NCI-H1048 (cell line): ENCODE measurements around the gene PAPPA.
A peak's percentile ranks its signal among the peaks of the same experiment; 100 is the strongest.

Experiments used
- DNase-seq: peaks from one replicate; lab custom pipeline; 2025; lab: John Stamatoyannopoulos, UW

PAPPA gene

DNA sequence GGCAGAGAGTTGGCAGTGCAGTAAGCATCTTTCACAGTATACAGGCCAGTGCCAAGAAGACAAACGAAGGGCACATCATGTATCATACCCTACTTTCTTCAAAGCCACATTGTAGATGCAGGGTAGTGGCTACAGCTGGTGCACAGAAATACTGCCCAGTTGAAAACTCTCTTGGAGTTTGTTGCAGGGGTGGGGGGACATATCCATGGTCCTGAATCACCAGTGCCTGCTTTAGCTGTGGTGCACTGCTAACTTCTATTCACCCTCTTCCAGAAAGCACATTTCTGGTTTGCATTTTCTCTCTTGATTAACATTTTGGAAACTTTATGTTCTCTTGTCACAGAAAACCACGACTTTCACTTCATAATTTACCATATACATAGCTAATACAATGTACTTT, 196.6 kb downstream of the PAPPA start:
- DNase-seq = no peak

DNA sequence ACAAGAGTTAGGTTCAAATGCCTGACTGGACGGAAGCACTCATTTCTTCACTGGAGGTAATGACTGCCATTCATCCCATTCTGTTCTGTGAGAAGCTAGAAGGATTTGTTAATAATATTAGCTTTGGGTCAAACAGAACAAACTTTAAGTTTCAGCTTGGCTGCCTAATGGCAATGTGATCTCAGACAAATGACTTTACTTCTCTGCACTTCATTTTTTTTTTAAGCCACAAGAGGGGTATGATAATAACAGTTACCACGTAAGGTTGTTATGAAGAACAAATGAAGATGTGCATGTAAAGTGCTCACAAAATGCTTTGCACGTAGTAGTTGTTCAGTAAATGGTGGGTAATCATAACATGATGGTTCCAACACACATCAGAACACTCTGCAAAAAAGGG, 199.4 kb downstream of the PAPPA start:
- no peak for DNase-seq

DNA sequence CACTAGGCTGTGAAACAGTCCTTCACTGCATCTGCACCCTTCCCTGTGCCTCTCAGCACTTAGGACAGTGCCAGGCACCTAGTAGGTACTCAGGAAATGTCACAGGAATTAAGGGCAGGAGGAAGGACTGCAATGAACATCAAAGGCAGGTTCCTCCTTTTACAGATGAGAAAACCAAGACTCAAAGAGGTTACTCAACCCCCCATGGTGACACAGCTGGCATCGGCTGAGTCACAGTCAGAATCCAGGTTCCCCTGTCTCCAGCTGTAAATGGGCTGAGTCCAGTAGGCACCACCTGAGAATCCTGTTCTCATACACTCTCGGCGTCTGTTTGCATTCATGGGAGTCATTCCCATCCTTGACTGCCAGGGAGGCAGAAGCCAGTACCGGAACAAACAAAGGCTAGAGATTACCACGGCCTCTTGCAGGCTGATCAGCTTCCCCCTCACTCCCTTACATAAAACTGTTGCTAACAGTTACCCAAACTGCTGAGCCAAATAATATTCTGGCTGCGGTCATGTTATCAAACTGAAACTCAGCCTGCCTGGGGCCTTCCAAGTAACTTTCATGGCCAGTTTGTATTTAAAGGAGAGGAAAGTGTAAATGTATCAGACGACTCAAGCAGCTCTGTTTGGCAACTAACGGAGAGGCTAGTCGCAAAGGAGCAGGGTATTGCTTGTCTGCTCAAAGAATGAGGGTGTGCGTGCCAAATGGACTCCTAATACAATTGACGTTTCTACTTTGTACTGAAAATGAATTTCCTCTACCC, 201.7 kb downstream of the PAPPA start:
- no peak for DNase-seq

DNA sequence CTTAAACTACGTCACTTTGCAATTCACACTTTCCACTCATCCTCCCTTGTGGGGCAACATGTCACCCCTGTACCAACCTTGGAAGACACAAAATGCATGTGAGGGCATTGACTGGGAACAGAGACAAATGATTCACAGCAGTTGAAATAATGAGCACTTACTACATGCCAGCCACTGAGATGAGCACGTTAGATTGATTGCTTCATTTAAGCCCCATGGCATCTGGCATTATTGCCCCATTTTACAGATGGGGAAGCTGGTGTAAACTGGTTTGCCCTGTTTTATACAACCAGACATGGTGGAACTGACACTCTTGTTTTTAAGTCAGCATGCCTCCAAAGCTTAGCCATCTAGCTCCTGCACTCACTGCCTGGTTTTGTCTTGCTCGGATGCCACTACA, 204.7 kb downstream of the PAPPA start:
- no peak for DNase-seq

DNA sequence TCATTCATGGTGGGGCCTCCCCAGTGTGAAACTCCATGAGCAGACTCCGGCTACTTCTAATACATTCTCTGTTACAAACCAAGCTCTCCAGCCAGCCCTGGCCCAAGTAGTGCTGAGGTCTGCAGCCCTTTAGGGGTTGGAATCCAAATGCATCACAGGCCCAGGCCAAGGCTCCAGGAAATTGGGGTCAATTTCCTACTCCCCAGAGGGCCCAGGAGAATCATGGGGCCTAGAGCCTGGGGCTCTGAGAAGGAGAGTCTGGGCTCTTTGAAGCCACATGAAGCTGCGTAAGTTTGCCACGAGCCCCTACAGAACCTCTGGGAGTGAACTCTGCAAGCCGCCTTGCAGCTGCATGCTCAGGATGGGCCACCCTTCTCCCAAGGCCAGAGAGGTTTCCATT, 206.4 kb downstream of the PAPPA start:
- DNase-seq = no peak

DNA sequence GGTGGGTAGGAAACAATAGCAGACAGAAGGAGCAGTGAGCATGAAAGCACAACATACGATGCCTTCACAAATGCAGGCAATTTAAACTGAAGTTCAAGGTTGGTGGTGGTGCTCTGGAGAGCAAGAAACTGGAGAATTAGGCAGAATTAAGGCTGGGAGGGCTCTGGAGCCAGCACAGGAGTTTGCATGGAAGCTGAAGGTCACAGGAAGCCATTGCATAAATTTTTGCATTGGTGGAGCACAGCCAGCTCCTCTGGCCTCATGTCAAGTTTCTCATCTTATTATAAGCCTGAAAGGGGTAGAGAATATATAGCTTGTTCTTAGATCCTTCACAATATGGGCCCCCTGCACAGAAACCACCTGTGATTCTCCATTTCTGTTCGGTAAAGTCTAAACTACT, 207.4 kb downstream of the PAPPA start:
- no peak for DNase-seq

DNA sequence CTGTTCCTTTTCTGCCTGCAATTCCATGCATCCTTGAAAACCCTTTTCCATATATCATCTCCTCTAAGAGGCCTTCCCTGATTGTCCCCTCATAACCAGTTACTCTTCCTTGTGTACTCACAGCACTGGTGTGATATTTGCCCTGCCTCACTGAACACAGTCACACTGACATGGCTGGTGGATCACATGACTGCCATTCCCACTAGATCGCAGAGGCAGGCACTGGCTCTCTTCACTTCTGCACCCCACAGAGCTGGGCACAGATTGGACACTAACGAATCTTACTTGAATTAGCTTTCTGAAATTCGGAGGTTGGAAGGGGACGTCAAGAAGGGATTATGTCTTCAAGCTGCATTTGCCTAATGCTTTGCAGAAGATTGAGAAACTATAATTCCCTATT, 208.0 kb downstream of the PAPPA start:
- no peak for DNase-seq

DNA sequence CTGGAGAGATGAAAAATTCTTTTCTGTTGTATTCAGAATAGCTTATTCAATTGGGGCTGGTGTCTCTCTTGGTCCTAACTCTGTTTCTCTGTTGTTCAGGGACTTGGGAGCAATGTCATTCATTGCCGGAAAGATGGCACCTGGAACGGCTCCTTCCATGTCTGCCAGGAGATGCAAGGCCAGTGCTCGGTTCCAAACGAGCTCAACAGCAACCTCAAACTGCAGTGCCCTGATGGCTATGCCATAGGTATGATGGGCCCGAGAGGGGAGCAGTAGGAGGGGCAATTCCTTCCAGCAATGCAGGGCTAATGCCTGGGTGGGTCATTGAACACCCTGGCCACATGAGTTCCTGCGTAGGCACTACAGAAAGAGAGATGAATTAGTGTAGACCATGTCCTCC, 208.9 kb downstream of the PAPPA start:
- DNase-seq = no peak

DNA sequence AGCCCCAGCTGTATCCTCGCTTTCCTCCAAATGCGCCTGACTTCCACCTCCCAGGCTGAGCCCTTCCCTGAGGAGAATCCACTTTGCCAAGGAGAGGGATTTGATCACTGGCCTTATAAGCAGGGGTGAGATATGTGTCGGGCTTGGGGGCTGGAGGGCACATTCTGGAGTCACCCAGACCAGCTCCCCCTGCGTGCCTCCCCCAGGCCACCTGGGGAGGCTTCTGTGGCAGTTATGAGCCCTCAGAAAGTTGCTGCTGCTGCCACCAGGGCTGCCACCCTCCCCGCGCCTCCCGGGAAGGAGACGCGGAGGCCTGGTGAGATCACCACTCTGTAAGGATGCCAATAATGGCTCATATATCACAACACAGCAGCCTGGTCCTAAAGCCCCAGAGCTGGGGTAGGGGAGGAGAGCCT, 211.5 kb downstream of the PAPPA start:
- DNase-seq = no peak

DNA sequence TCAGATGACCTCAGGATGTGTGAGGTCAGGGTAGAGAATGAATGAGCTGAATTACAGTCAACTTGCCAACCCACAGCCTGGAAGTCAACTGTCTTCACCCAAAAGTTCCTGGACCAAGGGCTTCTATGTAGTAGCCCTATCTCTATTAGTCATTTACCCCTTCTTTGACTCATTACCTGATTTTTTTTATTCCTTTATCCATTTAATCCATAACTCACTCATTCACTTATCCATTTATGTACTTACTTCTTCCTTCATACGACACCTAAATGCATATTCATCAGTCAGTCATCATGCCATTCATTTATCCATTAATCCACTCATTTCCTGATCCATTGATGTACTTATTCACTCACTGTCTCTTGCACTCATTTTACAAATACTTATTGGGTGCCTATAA, 212.7 kb downstream of the PAPPA start:
- DNase-seq = no peak

DNA sequence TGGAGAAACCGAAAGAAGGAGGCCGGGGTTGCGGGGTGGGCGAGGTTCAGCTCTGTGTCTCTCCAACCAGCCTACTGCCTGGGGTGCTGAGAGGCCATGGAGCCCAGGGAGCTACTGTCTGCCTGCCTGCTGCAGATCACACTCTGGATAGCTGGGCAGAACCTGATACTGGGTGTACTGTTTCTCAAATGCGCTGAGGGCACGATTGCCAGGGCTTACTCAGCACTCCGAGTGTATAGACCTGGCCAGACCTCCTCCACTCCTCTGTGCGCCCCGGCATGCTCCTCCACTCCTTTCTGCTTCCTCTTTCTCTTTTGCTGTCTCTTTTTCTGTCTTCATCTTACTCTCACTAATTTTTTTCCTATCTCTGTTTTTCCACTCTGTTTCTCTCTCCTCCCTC, 215.1 kb downstream of the PAPPA start:
- no peak for DNase-seq

DNA sequence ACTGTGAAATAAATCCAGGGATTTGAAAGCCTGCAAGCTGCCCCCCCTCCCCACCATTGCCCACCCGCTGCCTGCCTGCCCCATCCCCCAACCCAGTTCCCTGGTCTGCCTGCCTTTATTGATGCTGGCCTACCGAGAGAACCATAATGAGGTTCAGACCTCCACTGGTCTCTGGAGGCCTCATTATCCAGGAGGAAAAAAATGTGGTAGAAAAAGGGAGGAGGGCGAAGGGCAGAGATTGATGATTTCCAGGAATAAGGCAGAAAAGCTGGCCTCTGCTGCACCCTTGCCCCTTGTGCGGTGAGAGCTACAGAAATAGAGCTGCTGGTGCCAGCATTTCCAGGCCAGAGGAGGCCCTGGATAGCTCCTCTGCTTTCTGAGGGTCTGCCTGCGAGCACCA, 216.1 kb downstream of the PAPPA start:
- no peak for DNase-seq

DNA sequence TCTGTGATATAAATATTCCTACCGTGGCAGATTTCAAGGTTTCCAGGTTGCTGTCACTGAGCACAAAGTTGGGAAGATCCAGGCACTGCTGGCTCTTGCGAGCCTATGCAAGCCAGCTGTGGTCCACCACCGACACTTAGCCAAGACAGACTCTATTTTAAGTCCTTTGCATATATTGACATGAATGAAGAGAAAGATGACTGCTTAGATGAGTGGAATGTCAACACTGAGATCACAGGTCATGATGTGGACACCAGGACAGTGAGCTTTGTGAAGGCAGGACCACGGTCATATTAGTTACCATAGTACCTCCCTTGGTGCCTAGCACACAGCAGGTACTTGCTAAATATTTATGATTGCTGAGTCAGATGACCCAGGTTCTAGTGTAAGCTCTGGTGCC, 217.0 kb downstream of the PAPPA start:
- no peak for DNase-seq

DNA sequence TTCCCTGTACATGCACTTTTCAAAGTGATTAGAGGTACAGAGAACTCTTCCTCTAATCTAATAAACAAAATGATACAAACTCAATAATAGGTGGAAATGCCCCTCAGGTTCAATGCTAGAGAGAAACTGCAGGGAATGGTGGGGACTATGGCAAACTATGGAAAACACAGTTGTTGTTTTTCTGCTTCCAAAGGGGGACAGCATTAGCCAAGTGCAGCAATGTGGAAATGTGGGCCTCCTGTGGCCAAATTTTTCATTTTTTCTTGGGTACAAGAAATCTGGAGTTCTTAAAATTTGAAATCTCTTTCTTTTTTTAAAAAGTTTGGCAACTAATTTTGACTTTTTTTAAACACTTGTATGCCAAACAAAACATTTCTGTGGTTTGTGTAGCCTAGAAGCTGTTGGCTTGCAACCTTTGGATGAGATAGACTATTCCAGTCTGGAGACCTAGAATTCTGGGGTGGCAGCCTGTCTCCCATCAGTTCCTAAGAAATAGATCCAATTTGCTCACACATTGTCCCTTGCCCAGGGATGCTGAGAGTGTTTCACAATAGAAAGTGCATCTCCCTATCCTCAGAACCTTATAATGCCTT, 218.6 kb downstream of the PAPPA start:
- no peak for DNase-seq

DNA sequence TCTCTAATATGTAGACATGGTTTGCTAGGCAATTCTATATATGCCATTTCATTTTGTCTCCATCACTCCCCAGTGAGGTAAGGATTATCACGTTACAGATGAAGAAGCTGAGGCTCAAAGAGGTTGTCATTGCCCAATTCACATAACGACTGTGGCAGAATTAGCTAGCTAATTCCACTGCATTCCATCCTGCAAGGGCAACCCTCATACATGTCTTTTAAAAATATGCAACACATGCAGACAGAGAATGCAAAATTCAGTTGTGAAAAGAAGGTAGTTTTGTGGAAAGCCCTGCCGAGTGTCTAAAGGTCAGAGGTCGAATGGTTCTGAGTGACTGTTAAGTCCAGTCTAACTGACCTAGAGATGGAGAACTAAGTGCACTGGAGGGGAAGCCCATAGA, 219.2 kb downstream of the PAPPA start:
- DNase-seq = no peak

DNA sequence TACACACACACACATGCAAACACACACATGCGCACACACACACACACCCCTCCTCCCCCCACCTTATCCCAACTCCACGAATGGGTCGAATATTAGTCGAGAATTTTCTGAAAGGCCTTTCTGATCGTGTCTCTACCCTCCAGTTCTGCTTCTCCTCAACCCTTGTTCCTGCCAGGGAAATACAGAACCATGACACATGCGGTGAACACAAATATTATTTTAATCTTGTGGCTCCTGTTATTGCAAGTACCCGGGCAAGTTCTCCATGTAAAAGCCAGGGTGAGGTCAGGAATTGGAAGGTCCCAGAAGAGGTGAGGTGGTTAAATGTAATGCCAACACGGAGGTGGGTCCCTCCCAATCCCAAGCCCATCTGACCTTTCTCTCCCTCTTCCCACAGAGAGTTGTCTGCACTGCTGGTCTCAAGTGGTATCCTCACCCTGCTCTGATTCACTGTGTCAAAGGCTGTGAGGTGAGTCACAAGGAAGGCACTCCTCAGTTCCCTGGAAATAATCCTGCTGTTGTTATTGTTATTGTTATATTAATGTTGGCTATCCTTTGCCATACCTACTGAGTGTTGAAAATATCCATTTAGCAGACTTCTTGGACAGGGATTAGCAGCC, 223.7 kb downstream of the PAPPA start:
- no peak for DNase-seq

DNA sequence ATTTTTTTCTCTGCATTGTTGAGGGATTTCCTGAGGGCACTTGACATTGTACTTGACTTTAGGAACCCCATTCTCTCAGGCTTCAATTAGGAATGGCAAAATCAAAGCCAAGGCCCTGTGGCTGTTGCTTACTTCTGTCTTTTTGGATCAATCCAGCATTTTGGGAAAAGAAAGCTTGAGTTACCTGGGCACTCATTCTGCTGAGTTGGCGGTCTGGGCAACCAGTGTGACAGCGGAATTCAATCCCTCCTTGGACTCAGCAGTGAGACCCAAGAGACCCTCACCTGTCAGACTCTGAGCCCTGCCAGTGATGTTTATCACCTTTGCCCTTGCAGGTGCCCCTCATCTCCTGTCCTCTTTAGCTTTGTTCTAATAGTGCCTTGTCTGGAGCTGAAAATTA, 225.3 kb downstream of the PAPPA start:
- no peak for DNase-seq

DNA sequence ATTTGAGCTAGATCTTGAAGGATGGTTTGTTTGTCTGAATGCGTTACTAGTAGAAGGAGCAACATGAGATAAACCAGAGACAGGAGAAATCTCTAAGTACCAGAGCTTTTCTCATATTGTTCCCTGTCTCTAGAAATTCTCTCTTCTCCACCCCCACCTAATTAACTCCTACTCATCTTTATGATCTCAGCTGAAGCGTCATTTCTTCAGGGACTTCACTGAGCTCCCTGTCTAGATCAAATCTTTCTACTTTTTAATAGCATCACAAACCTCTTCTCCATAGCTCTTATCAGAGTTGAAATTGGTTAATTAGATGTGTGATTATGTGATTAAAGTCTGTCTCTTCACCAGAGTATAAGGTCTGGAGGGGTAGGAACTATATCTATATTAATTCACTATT, 226.2 kb downstream of the PAPPA start:
- DNase-seq = no peak

DNA sequence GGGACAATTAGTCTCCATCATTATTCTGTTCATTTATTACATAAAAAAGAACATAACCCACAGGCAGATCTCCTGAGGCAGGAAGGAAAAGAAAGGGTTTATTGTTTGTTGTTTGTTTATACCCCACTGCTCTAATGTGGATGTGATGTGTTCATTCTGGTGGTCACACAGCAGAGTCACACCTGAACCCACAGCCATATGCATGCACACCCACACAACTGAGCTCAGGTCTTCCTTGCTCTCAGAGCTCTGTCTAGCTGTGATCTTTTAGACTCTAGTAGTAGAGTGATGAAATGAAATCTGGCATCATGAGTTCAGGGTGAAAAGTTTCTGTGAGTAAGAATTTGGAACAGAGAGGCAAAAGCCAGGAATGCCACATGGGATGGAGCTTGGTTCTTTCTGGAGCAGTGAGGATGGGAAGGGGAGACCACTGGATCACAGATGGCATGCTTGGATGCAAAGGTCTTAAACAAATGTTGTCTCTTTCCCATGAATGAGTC, 227.0 kb downstream of the PAPPA start:
- DNase-seq = no peak

DNA sequence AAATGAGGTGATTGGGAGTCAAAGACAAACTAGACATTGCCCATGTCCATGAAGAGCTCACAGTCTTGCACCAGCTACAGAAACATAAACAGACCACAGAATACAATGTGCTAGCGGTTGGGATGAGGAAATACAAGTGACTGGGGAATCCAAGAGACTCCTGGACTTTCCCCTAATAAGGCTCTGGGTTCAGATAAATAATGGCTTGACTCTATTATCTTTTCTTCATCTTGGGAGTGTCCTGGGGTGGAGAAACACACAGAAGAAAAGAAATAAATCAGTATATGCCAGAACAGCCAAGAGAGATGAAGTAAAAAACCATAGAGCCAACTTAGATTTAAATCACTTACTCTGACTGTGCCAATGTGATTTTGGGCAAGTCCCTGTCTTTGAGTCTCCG, 227.8 kb downstream of the PAPPA start:
- DNase-seq = no peak

DNA sequence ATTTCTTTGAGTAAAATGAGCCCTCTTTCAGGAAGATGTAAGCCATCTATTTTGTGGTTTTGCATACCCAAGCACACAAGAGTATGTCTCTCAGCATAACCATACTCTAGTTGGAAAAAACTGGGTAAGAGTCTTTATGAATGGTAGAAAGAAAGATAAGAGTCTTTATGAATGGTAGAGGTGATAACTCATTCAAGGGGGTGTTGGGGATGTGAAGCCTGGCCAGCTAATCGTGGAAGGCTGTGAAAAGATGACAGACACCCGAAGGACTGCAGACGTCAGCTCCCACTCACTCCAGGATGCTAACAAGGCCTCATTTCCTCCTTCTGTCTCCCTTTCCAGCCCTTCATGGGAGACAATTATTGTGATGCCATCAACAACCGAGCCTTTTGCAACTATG, 228.5 kb downstream of the PAPPA start:
- DNase-seq = peak; percentile 16

DNA sequence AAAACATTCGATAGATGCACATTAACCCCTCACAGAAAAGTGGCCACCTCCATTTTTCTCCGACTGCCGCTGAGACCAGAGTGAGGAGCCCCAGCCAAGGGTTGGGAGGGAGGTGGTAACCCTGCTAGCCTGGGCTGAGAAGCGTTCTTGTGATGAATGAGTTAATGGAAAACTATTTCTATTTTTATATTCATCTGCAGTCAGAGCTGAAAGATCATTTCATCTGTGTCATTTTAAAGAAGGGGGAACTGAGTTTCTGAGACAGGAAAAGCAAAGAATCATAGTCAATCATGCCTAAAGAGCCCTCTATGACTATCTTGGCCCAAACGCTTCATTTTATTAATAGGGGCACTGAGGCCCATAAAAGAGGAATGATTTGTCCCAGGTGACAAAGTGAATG, 229.5 kb downstream of the PAPPA start:
- DNase-seq = no peak

DNA sequence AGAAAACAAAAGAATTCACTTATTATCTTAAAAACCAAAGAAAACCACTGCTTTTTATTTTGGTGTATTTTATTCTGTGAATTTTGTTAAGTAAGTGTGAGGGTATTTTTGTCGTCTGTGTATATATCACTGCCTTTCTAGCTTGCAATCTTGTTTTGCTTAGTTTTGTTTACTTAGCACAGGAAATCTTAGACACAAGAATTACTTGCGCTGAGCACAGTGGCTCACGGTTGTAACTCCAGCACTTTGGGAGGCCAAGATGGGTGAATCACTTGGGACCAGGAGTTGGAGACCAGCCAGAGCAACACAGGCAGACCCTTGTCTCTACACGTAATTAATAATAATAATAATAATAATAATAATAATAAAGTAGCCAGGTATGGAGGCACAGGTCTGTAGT, 230.3 kb downstream of the PAPPA start:
- DNase-seq = no peak
